Smooth muscle cell of the brain vasculature (primary cell): ENCODE results near the gene ROCK2.
"Not testable (repeated sequence)": the region's sequence is repeated elsewhere in the genome, so short reads cannot be mapped to it uniquely, and the experiment has no call there.

Experiments
- DNase-seq: peaks from one replicate; pipeline ENCODE4 v3.0.0-alpha.2; 2012; ENCODE audit warnings: low read depth, low spot score

ROCK2 gene

DNA sequence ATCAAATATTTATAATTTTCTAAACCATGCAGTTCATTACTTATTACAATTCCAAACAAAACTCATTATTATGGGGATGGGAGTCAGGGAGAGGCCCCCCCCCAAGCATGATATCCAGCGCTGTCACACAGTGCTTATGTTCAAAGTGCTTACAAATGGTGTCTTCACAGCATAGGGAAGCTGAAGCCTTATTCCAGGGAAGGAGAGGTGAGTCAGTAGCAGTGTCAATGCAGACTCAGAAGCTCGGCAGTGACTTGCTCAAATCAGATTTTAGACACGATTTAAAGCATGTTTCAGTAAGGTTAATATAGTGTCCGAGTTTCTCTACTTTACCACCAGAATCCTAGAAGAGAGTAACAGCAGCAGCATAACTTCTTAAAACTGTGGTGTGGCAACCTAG, 164.5 kb downstream of the ROCK2 start:
- DNase-seq = no peak

DNA sequence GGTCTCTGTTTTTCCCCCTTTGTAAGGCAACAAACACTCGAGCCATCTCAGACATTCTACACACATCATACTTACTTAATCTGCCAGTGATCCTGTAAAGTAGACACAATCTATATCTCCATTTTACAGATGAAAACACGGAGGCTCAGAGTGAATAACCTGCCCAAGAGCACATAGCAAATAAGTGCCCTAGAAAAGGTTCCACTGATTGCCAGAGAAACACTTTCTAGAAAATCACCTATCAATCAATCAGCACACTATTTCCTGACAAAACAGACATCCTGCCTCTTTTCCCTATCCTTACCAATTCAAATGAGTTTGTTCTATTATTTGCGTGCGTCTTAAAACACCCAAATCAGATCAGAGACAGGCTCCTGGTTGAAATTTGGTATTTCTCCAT, 165.2 kb downstream of the ROCK2 start:
- no peak for DNase-seq

DNA sequence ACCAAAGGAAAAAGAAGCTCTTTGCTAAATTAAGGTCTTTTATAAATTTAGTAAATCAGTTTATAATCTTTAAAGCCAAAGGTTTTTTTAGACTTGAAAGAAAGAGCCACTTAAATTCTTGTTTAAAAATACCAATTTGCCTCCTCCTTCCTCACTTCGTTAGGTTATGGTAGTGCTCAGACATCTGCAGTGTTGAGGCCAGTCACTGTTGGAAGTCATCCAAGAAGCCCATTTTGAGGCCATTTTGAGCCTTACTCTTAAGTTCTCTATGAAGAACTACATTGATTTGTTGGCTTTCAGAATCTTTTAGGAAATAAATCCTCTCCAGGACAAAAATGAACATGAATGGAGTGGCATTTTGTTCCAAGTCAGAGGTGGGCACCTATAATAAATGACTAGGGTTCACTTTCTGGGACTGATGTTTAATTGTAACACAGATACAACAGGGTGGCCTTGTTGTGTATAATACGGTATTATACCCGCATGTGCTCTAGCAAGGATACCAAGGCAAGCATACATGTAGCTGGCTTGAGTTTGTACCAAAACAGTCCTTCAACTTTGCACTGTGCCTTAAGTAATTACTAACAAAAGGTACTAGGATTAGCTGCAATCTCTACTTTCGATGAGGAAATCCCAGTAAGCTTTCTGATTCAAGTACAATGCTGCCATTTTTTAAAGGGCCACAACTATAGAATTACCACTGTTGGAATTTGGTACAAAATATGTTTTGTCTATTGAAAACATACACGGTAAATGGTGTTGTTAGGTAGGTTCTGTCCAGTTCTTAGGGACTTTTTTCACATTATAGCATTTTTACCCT, 166.4 kb downstream of the ROCK2 start:
- no peak for DNase-seq

DNA sequence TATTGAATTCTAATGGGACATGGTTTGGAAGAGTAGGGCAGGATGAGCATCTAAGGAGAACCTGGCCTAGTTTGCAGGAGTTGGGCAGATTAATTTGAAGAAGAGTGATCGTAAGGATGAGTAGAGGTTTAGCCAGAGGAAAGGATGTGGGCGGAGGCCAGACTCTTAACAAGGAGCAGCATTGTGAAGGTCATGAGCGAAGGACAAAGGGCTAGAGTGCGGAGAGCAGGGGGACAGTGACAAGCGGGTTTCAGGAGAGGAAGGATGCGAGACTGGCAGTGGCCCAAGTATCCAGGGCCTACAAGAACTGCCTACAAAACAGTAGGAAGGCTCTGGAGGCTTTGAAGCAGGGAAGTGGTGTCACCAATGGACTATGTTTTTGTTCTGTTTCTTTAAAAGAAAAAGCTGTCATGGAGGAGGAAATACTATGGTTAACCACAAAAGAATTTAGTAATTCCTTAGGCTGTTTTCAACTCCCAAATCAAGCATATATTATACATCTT, 169.1 kb downstream of the ROCK2 start:
- DNase-seq = peak; percentile 26

DNA sequence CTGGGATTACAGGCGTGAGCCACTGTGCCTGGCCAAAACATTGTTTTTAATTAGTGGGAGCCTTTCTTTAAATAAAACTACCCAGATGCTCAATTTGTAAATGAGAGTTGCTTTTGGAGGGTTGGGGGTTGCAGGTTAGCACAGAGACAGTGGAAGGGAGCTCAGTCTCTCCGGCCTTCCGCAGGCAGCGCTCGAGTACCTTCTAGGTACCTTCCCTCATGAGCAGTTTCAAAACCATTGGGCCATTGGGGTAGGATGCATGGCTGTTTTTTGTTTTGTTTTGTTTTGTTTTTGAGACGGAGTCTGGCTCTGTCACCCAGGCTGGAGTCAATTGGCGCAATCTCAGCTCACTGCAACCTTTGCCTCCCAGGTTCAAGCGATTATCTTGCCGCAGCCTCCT, 170.2 kb downstream of the ROCK2 start:
- DNase-seq = no peak

DNA sequence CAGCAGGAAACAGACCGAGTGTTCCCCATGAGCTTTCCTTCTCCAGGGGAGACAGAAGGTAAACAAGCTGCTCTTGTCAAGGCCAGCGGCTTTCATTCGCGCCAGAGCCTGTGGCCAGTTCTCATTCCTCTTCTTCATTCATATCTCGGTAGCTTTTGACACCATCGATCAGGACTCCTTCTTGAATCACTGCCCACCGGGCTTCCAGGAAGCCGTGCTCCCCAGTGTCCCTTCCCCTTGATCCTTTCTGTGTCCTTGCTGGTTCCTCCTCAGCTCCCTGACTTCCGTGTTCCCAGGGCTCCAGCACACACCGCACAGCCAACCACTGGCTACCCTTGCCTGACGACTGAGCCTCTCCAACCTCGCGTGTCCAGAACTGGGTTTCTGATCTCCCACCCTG, 175.1 kb downstream of the ROCK2 start:
- no peak for DNase-seq

DNA sequence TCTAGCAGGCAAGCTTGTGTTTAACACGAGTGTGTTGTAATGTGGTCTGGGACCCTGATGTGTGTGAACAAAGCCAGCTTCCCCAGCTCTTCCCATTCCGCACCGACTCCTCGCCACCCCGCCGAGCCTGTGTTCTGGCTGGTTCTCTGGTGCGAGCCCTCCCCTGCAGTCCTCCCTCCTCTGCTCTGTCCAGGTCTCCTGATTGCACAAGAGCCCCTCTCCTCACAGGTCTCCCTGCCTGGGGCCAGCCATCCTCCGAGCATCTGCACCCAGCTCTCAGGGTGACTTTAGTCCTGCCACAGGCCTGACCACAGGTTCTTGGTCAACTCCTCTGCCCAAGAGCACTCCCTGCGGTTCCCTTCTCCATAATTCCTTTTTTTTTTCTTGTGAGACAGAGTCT, 175.9 kb downstream of the ROCK2 start:
- DNase-seq = no peak

DNA sequence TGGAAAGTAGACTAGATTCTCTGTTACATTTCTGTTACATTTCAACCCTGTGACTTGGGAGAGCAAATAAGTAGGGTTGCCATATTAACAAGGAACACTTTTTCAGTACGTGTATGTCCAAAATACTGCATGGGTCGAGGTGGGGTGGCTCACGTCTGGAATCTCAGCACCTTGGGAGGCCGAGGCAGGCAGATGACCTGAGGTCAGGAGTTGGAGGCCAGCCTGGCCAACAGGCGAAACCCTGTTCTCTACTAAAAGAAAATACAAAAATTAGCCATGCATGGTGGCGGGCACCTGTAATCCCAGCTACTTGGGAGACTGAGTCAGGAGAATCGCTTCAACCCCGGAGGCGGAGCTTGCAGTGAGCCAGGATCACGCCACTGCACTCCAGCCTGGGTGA, 178.0 kb downstream of the ROCK2 start:
- DNase-seq = no peak

DNA sequence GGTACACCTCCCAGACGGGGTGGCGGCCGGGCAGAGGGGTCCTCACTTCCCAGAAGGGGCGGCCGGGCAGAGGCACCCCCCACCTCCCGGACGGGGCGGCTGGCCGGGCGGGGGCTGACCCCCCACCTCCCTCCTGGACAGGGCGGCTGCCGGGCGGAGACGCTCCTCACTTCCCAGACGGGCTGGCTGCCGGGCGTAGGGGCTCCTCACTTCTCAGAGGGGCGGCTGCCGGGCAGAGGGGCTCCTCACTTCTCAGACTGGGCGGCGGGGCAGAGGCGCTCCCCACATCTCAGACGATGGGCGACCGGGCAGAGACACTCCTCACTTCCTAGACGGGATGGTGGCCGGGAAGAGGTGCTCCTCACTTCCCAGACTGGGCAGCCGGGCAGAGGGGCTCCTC, 179.4 kb downstream of the ROCK2 start:
- not testable (repeated sequence) for DNase-seq

DNA sequence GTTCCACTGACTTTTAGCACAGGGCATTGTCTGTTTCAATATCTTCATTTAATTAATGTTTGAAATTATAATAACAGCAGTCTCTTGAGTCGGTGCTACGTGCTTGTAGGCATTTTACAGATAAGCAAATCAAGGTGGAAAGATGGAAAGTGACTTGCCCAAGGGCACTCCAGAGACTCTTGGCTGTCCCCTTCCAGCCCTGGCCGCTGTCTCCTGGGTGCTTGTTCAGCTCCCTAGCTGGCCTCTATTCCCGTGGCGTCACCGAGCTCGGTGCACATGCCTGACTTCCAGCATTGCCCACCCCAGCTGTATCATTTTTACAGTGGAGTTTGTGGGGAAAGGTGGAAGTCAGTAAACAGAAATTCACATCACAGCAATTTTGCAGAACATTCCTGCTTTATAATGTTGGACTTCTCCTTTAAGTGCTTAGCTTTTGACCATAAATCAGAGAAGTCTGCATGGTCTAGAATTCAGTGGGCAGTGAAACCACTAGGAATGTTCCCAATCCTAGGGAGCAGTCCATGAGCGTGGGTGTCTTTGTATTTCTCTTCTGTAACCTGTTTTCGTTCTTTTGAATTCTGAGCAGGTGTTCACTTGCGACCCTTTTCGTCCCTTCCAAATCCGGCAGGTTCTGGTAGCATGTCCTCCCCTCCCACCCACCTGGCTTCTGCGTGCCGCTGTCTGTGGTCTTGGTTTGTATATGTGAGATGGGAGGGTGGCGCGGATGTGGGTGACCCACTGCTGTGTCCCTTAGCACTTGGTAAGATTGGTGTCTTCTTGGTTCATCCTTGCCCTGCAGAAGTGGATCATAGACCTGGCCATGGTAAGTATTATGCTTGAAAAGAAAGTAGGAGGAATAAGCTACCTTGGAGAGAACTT, 180.8 kb downstream of the ROCK2 start:
- no peak for DNase-seq

DNA sequence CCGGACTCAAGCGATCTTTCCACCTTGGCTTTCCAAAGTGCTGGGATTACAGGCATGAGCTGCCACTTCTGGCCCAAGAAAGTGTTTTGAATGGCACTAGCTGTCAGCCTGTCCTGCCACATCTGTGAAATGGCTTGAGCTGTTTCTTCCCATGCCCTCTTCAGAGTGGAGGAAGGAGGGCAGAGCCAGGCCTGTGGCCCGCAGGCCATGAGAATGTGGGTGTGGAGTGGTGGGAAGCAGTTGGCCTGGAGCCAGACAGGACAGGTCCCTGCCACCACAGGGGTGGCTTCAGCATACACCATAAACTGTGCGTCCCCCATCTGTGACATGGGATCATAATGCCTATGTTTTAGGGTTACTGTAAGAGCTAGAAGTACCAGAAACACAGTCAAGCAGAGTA, 182.7 kb downstream of the ROCK2 start:
- no peak for DNase-seq

DNA sequence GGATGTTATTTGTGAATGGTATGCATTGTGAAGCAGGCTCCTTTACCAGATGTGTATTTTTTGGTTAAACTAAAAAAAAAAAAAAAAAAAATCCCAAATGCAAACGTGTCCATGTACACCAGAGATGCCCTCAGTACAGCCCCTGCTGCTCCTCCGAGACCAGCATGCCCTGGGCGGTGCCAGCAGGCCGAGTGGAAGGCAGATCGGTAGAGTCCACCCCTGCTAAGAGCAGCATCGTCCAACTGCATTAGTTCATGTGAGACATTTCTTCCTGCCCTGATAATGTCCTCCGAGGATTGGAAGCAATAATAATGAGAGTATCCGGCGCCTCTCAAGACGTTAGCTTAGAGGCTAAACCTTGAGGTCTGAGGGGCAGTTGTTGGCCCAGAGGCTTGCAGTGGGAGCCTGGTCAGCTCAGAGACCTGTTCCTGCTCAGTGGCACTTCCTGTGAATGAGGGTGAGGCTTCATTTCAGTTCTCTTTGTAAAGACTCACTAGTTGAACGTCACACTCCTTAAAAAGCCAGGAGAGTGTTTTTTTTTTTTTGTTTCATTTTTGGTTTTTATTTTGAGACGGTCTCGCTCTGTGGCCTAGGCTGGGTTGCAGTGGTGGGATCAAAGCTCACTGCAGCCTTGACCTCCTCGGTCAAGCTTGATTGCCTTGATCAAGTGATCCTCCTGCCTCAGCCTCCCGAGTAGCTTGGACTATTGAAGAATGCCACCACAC, 183.5 kb downstream of the ROCK2 start:
- no peak for DNase-seq

DNA sequence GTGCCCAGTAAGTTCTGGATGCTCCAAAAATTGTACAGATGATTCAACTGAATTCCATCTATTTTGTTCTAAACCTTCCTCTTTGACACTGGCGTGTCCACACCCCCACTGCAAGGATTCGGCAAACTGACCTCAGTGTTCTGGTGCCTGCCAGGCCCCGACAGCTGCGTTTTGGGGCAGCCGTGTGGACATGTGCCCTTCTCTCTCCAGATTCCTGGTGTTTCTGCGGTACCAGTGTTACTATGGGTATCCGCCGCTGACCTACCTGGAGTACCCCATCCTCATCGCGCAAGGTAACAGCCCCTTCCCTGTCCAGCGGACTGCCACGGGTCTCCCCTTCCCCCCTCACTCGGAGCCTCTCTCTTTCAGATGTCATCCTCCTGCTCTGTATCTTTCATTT, 184.2 kb downstream of the ROCK2 start:
- no peak for DNase-seq

DNA sequence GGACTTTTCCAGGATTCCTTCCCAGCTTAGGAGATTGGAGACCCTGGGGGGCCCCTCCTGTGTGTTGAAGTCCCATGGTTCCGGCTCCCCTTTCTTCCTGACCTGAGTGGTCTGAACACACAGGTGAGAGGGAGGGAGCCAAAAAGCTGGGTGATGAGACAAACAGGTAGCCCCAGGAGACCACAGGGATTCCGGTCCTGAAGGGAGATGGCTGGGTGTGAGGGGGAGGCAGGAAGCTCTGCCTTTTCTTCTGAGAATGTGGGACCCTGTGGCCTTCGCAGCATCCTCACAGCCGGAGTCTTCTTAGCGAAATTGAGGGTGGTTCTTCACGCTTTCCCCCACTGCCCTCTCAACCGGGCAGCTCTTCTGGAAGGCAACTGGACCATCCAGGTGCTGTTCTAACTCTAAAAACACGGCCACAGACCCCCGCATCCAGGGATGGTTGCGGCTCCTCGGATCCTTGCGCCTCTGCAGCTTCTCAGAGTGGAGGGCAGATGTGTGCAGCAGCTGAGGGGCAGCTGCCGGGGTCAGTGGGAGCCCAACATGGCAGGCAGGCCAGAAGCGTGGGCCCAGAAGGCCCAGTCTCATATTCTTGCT, 184.8 kb downstream of the ROCK2 start:
- no peak for DNase-seq

DNA sequence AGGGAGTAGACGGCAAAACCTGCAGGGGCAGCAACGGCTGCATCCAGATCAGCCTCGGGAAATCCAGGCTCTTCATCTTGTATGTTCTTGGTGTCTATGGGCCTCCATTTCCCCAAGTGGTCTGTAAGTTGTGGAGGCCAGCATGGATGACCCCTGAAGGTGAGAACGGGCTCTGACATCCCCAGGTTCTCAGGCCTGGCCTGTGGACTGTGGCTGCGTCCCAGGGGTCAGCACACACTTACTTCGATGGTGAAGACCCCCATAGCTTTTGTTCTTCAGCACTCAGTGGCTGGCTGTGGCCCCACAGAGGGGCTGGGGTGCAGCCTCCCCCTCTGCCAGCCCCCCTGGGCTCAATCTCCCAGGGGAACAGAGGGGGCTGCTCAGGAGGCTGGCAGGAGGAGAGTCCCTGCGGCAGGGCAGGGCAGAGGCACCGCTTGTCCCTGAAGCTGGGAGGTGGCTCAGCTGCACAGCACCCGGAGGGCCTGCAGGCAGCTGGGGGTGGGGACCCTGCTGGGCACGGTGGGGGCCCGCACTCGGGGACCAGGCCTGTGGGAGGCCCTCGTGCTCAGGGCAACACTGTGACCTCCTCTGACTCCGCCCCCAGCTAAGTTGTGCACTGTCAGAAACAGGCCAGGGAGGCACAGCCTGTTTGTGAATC, 185.4 kb downstream of the ROCK2 start:
- no peak for DNase-seq

DNA sequence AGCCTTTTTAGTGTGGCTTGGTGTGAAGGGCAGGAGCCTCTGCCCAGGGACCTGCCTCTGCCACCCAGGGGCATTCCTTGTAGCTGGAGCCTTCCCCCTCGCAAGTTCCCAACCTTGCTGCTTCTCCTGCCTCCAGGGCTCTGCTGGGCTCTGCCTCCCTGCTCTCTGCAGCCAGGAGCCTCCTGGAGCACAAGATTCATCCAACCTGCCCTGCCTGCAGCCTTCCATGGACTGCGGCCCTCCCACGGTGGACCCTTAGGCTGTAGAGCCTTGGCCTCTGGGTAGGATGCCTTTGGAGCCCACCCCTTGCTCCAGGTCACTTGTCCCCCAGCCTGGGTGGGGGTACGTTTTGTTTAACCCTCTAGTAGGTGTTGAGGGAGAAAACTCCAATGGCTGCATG, 186.7 kb downstream of the ROCK2 start:
- DNase-seq = no peak

DNA sequence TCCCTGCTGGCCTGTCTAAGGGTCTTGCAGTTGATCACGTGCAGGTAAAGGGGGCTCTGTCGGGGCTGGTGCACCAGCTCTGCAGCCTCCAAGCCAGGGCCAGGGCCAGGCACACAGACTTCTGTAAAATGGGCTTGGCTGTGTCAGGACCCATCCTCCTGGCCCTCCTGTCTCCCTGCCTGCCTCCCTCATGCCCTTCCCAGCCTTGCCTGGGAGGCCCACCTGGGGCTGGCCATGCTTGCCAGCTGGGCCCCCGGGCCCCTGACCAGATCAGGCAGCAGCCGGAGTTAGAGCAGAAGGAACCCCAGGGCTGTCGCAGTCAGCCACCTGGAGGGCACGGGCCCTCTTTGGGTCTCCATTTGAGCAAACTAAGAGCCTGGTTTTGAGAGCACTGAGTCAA, 187.1 kb downstream of the ROCK2 start:
- no peak for DNase-seq

DNA sequence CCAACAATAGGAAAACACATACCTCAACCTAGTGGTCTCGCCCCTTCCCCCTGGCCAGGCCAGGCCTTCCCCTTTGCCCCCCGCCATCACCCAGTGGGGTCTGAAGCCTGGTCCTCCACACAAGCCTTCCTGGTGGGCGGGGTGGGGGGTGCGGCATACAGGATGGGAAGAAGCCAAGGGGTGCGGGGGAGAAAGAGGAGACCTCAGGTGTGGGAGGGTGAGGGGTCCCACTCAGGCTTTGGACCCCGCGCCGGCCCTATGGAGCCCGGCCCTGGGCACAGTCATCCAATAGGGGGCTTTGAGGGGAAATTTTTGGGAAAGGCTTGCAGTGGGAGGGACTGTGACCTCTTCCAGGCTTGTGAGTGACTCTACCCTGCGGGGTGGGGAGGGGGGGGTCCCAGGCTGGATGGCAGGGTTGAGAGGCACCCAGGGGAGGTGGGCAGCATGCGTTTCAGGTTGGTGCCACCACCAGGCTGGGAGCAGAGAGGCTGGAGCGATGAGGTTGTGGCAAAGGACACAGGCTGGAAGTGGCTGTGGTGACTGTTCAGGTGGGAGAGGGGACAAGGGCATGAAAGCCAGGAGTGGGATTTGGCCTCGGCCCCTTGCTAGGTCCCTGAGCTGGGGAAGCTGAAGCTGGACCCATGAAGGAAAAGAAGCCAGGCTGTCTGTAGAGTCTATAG, 187.9 kb downstream of the ROCK2 start:
- DNase-seq = no peak

DNA sequence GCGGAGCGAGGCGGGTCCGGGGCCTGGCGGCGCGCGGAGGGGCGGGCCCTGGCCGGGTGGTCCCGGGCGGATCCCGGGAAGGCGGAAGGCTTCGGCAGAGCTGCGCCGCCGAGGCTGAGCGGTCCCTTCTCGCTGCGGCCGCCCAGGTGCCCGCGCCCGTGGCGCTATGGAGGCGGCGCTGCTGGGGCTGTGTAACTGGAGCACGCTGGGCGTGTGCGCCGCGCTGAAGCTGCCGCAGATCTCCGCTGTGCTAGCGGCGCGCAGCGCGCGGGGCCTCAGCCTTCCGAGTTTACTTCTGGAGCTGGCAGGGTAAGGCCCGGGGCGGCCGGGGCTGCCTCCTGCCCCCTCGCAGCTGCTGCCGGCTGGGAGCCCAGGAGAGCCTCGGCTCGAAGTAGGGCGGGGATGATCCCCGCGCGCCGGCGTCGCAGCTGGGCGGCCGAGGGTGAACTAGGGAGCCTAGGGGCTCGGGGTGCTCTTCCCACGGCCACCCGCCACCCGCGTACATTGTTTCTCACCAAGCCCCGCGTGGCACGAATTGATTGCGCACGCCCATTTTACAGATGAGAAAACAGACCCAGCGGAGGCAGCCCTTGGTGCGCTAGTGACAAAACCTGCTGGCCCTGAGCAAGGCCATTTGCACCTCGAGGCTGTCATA, 188.9 kb downstream of the ROCK2 start, which contains the start of gene SLC66A3:
Gene SLC66A3 (plus strand): TSS at position 87 of the 655 bp plus-strand sequence. CDS start 80 bp downstream, at position 167.
- peak; percentile 58 for DNase-seq

DNA sequence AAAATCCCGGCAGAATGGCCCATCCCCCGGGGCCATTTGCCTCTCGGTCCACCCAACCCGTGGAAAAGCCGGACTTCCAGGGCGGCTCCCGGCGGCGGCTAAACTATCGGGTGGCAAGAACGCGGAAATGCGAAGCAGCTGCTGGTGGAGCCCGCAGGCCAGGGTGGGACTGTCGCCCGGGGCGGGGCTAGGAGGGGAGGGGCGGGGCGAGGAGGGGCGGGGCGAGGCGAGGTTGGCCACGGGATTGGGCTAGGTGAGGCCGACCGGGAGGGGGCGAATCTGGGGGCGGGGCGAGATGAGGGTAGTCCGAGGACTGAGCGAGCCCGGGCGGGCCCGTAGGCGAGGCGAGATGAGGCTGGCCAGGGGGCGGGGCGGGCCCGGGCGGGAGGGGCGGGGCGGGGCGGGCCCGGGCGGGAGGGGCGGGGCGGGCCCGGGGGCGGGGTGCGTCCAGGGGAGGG, 189.5 kb downstream of the ROCK2 start:
- DNase-seq = peak; percentile 89
